H1 (cell line): Measurements from ENCODE around the gene ITGB2. TPM values are rescaled to one million over a fixed set of nuclear protein-coding genes. Genes with fewer than 3 reads are reported as not detected.
"Not testable (repeated sequence)": the region's sequence is repeated elsewhere in the genome, so short reads cannot be mapped to it uniquely, and the experiment has no call there.

ENCODE experiments used
- CTCF ChIA-PET: fragments of 300-600 bp; sonication (Branson Sonifier 250); formaldehyde crosslinking; loops from one replicate; lab custom pipeline; 2021; ENCODE audit not compliant: partially characterized antibody; lab: Charles Lee
- POLR2A ChIA-PET: fragments of 300-600 bp; sonication (Branson Sonifier 250); formaldehyde crosslinking; loops from one replicate; lab custom pipeline; 2021; ENCODE audit warnings: inconsistent platforms; ENCODE audit not compliant: partially characterized antibody; lab: Charles Lee
- DNase-seq, 2 experiments: peaks; one replicate each; pipeline versions ENCODE4 v3.0.0 to v3.0.0-alpha.2; 2010 to 2022; ENCODE audit warnings: low spot score in 2 of 2, low read depth in 1 of 2, mixed read lengths in 1 of 2
- FAIRE-seq: peaks from 2 replicates; lab custom pipeline; 2011; peaks lifted over from hg19 to GRCh38; lab: Jason Lieb, UNC
- H2AFZ ChIP-seq: 2 replicates; pipeline ENCODE4 v1.8.1; 2012; ENCODE audit warnings: low read length, inconsistent platforms
- H2AK5ac ChIP-seq: 2 replicates; pipeline ENCODE4 v1.6.1; 2013; ENCODE audit warnings: low read depth, low read length
- H2BK120ac ChIP-seq: replicated peaks from 2 replicates; pipeline ENCODE3; 2013; ENCODE audit warnings: low read depth, low read length, inconsistent platforms
- H2BK12ac ChIP-seq: 2 replicates; pipeline ENCODE4 v1.6.1; 2013; ENCODE audit warnings: low read depth, low read length
- H2BK15ac ChIP-seq: 2 replicates; pipeline ENCODE4 v1.6.1; 2013; ENCODE audit warnings: low read length
- H2BK20ac ChIP-seq: 2 replicates; pipeline ENCODE4 v1.6.1; 2013; ENCODE audit warnings: low read length
- H2BK5ac ChIP-seq: 2 replicates; pipeline ENCODE4 v1.6.1; 2013; ENCODE audit warnings: low read depth, low read length
- H3K14ac ChIP-seq: 2 replicates; pipeline ENCODE4 v1.6.1; 2013; ENCODE audit warnings: inconsistent platforms; ENCODE audit not compliant: insufficient read length
- H3K18ac ChIP-seq: 2 replicates; pipeline ENCODE4 v1.6.1; 2013; ENCODE audit warnings: low read length; ENCODE audit errors: extremely low read depth
- H3K23ac ChIP-seq: 2 replicates; pipeline ENCODE4 v1.6.1; 2013; ENCODE audit warnings: inconsistent platforms; ENCODE audit not compliant: insufficient read length
- H3K23me2 ChIP-seq: 2 replicates; pipeline ENCODE4 v1.6.1; 2013; ENCODE audit warnings: low read depth, low read length
- H3K27ac ChIP-seq: 2 replicates; pipeline ENCODE4 v1.6.1; 2011; ENCODE audit warnings: low read depth, low read length, inconsistent platforms
- H3K27me3 ChIP-seq, 4 experiments: replicated peaks in 1 of 4; 1 replicate in 1 of 4; 2 replicates in 3 of 4; pipeline versions ENCODE4 v1.6.1 to v1.8.1; 2011 to 2013; ENCODE audit warnings: low read length in 3 of 4, mild to moderate bottlenecking in 3 of 4, inconsistent platforms in 2 of 4, mixed read lengths in 2 of 4, moderate library complexity in 1 of 4; ENCODE audit not compliant: control insufficient read depth in 3 of 4, insufficient read depth in 3 of 4; ENCODE audit errors: extremely low read depth in 1 of 4
- H3K36me3 ChIP-seq, 4 experiments: 2 replicates each; pipeline versions ENCODE4 v1.6.1 to v1.8.1; 2011 to 2013; ENCODE audit warnings: mild to moderate bottlenecking in 4 of 4, low read length in 3 of 4, moderate library complexity in 2 of 4, control low read depth in 1 of 4, inconsistent platforms in 1 of 4; ENCODE audit not compliant: insufficient read depth in 4 of 4, control insufficient read depth in 2 of 4
- H3K4ac ChIP-seq: replicated peaks from 2 replicates; pipeline ENCODE3; 2013; ENCODE audit warnings: low read length, low read depth, mixed read lengths, inconsistent platforms; ENCODE audit not compliant: insufficient read length
- H3K4me1 ChIP-seq, 4 experiments: replicated peaks in 1 of 4; 1 replicate in 1 of 4; 2 replicates in 3 of 4; pipeline versions ENCODE4 v1.6.1 to v1.8.1; 2011 to 2013; ENCODE audit warnings: low read length in 3 of 4, inconsistent platforms in 2 of 4, mixed read lengths in 1 of 4; ENCODE audit not compliant: insufficient read depth in 4 of 4, control insufficient read depth in 3 of 4
- H3K4me2 ChIP-seq, 2 experiments: 2 replicates each; pipeline versions ENCODE4 v1.6.1 to v1.8.1; 2011 to 2013; ENCODE audit warnings: low read depth in 2 of 2, low read length in 2 of 2, control low read depth in 1 of 2, inconsistent platforms in 1 of 2, mild to moderate bottlenecking in 1 of 2; ENCODE audit not compliant: insufficient read depth in 1 of 2
- H3K4me3 ChIP-seq, 4 experiments: fragments of 200-600, 300-600 bp in 1 of 4; sonication (generic), shearing (Covaris generic), sonication (Bioruptor Twin) in 1 of 4; 2 replicates each; pipeline versions ENCODE4 v1.5.1 to v1.8.1; 2011 to 2016; ENCODE audit warnings: low read length in 4 of 4, low read depth in 3 of 4, control low read depth in 2 of 4, inconsistent platforms in 2 of 4, mild to moderate bottlenecking in 2 of 4, mixed read lengths in 1 of 4, moderate library complexity in 1 of 4; ENCODE audit not compliant: insufficient read depth in 2 of 4; ENCODE audit errors: extremely low read depth in 1 of 4
- H3K56ac ChIP-seq: replicated peaks from 2 replicates; pipeline ENCODE3; 2013; ENCODE audit warnings: low read depth, mild to moderate bottlenecking, mixed read lengths, low read length, inconsistent platforms; ENCODE audit not compliant: insufficient read length
- H3K79me1 ChIP-seq: 2 replicates; pipeline ENCODE4 v1.6.1; 2013; ENCODE audit warnings: low read depth, low read length, control low read depth
- H3K79me2 ChIP-seq, 2 experiments: 2 replicates each; pipeline versions ENCODE4 v1.6.1 to v1.8.1; 2012 to 2013; ENCODE audit warnings: low read length in 2 of 2, mild to moderate bottlenecking in 2 of 2, inconsistent platforms in 1 of 2; ENCODE audit not compliant: insufficient read depth in 2 of 2, control insufficient read depth in 1 of 2
- H3K9ac ChIP-seq, 4 experiments: replicated peaks in 1 of 4; 1 replicate in 1 of 4; 2 replicates in 3 of 4; pipeline versions ENCODE4 v1.6.1 to v1.8.1; 2011 to 2013; ENCODE audit warnings: low read depth in 3 of 4, low read length in 3 of 4, control low read depth in 2 of 4, mild to moderate bottlenecking in 2 of 4, moderate library complexity in 2 of 4, inconsistent platforms in 1 of 4; ENCODE audit errors: extremely low read depth in 1 of 4
- H3K9me3 ChIP-seq, 2 experiments: 2 replicates each; pipeline versions ENCODE4 v1.6.1 to v1.8.1; 2012 to 2013; ENCODE audit warnings: mild to moderate bottlenecking in 2 of 2, moderate library complexity in 2 of 2, control low read depth in 1 of 2, inconsistent platforms in 1 of 2, low read depth in 1 of 2, low read length in 1 of 2, mixed read lengths in 1 of 2; ENCODE audit not compliant: insufficient read depth in 2 of 2
- H4K20me1 ChIP-seq, 2 experiments: replicated peaks in 1 of 2; 2 replicates each; pipeline versions ENCODE3 to v1.8.1; 2011 to 2013; ENCODE audit warnings: inconsistent platforms in 2 of 2, low read length in 2 of 2, mild to moderate bottlenecking in 1 of 2; ENCODE audit not compliant: insufficient read depth in 2 of 2, control insufficient read depth in 1 of 2
- H4K5ac ChIP-seq: 2 replicates; pipeline ENCODE4 v1.6.1; 2013; ENCODE audit warnings: low read length, low read depth, mixed read lengths, inconsistent platforms; ENCODE audit not compliant: insufficient read length
- H4K8ac ChIP-seq: 2 replicates; pipeline ENCODE4 v1.8.0; 2013; ENCODE audit warnings: mild to moderate bottlenecking, moderate library complexity, low read length, inconsistent platforms; ENCODE audit not compliant: insufficient read depth; ENCODE audit errors: extremely low read depth
- H4K91ac ChIP-seq: replicated peaks from 2 replicates; pipeline ENCODE3; 2013; ENCODE audit warnings: low read length, mixed read lengths, inconsistent platforms; ENCODE audit not compliant: insufficient read length
- RFX5 ChIP-seq: IDR thresholded peaks from 2 replicates; pipeline ENCODE4 v1.6.1; 2011; ENCODE audit warnings: low read depth, low read length, improper control_type of control experiment, borderline replicate concordance
- RNF2 ChIP-seq: fragments of 200-900, 300-1000 bp; sonication (generic); IDR thresholded peaks from 2 replicates; pipeline ENCODE4 v1.7.1; 2016; ENCODE audit warnings: borderline replicate concordance, low read depth, mild to moderate bottlenecking, antibody characterized with exemption, low read length; ENCODE audit not compliant: poor library complexity, severe bottlenecking; ENCODE audit errors: missing control alignments
- SAP30 ChIP-seq: fragments of 300-600 bp; sonication (generic); IDR thresholded peaks from 2 replicates; pipeline ENCODE4 v1.7.1; 2012; ENCODE audit warnings: low read length, moderate library complexity, mild to moderate bottlenecking, inconsistent platforms; ENCODE audit not compliant: insufficient read depth, insufficient replicate concordance
- SP4 ChIP-seq: IDR thresholded peaks from 2 replicates; pipeline ENCODE4 v1.6.1; 2012; ENCODE audit warnings: low read length, inconsistent platforms
- SRF ChIP-seq: IDR thresholded peaks from 2 replicates; pipeline ENCODE4 v1.6.1; 2011; ENCODE audit warnings: mild to moderate bottlenecking, low read depth, low read length, moderate library complexity
- WGBS, 2 experiments: shearing (Covaris generic) in 1 of 2; methylation state at CpG; one replicate each; pipeline versions ENCODE4 v1.1.6 to v1.1.7; 2013 to 2015; ENCODE audit warnings: low lambda C conversion rate in 2 of 2, mixed read lengths in 2 of 2, inconsistent platforms in 1 of 2, low coverage in 1 of 2, missing lambda C conversion rate in 1 of 2; ENCODE audit not compliant: insufficient replicate concordance in 2 of 2, insufficient coverage in 1 of 2, insufficient read length in 1 of 2; ENCODE audit errors: extremely low coverage in 1 of 2, missing lambda C conversion rate in 1 of 2; 5-methylcytosine and 5-hydroxymethylcytosine counted together
- polyA plus RNA-seq, 7 experiments: library from polyadenylated mRNA; depleted of rRNA in 3 of 7; stranded (reverse) in 5 of 7; unstranded in 2 of 7; fragments of >200 nt in 5 of 7; fragments of 200-250 nt in 2 of 7; gene quantifications; 1 replicate in 5 of 7; 2 replicates in 1 of 7; 4 replicates in 1 of 7; pipeline versions ENCODE4 v1.2.1 to v1.2.3, GENCODE V29; 2011 to 2013; ENCODE audit warnings: missing spikeins in 2 of 7, mixed read lengths in 2 of 7
- total RNA-seq: library from RNA; stranded (reverse); fragmentation: NEBNext Ultra II Directional; extraction: Animal tissue kit (Norgen Biotek cat#: 25700); gene quantifications from 2 replicates; pipeline ENCODE4 v1.2.1, GENCODE V29; 2021
- TF ChIP-seq, protein P1 (sequence below): IDR thresholded peaks from 2 replicates; pipeline ENCODE4 v1.6.1; 2012; ENCODE audit warnings: inconsistent platforms

ITGB2 gene
- total and polyA plus RNA-seq, 2 of the 8 experiments (the other 6 are each of a cell fraction or from before 2014, with no cell fraction given), result 0.24 to 0.63 TPM

DNA sequence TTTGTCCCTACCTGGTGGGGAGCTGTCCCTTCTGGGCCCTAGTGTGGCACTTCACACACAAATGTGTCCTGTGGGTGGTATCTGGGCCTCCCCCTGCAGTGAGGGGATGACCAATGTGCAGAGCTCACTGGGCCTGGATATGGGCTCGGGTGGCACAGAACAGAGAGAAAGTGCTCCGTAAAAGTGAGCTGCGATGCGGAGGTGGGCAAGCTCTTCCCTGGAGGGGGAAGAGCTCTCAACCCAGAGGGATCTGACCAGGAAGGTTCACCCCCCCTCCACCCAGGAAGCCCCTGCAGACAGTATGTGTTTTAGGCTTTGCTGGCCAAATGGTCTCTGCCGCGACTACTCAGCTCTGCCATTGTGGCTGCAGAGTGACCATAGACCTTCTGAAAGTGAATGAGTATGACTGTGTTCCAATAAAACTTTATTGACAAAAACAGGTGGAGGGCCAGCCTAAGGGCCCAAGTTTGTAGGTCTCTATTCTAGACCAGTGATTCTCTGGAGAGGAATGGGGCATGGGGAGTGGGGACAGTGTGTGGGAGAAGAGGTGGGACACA, 8.6 kb upstream of the ITGB2 start (continued):
- no peak for TF ChIP-seq RNF2
- TF ChIP-seq, protein P1, sequence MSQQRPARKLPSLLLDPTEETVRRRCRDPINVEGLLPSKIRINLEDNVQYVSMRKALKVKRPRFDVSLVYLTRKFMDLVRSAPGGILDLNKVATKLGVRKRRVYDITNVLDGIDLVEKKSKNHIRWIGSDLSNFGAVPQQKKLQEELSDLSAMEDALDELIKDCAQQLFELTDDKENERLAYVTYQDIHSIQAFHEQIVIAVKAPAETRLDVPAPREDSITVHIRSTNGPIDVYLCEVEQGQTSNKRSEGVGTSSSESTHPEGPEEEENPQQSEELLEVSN, result no peak
- no peak for TF ChIP-seq SRF
- no peak for TF ChIP-seq SP4
- no peak for TF ChIP-seq RFX5
- no peak for TF ChIP-seq SAP30

GRCh38 chr21:44928500-44929241, 8.0 kb upstream of the ITGB2 start:
- not testable (repeated sequence) for H2BK120ac ChIP-seq, H2AK5ac ChIP-seq, H3K18ac ChIP-seq, H3K4me2 ChIP-seq, H3K4ac ChIP-seq, DNase-seq, H3K4me3 ChIP-seq, H3K9ac ChIP-seq, H4K91ac ChIP-seq, H4K8ac ChIP-seq, FAIRE-seq, H2BK20ac ChIP-seq, H4K5ac ChIP-seq, H3K9me3 ChIP-seq, H3K23ac ChIP-seq, H3K14ac ChIP-seq, H3K27ac ChIP-seq, H2AFZ ChIP-seq, H4K20me1 ChIP-seq, H2BK15ac ChIP-seq, H3K79me1 ChIP-seq, H3K56ac ChIP-seq, H3K79me2 ChIP-seq, H3K23me2 ChIP-seq, H3K36me3 ChIP-seq
- ChIA-PET CTCF (interaction anchor here (1.3 to 1.8 kb wide), 3 partner anchors 14 to 45 kb away, joined by 3 to 10 read pairs (median 5); no protein-coding TSS in a partner anchor), POLR2A (interaction anchor here (0.6 to 2.4 kb wide), 5 partner anchors 10 to 542 kb away, joined by 3 to 7 read pairs (median 4); partner anchors contain the start of genes PTTG1IP and SLX9)
- 0 out of 2 replicates have a peak overlapping the region, but pooled peaks have one; percentile 52 for H2BK5ac ChIP-seq
- 88% methylated on average over 13 of the region's 16 CpGs; no CpG with 5 or more reads in 1 of the 2 experiments for WGBS, 2 experiments
- H3K4me1 ChIP-seq, result peaks cover 0 to 30% (median 20%) of the 10 kb centered on the region in 4 experiments; a peak in 5 of 7 replicates
- 0 out of 2 replicates have a peak overlapping the region, but pooled peaks have one; percentile 68 for H2BK12ac ChIP-seq
- peaks cover 25 to 78% (median 63%) of the 10 kb centered on the region in 4 experiments for H3K27me3 ChIP-seq
